AML-193 (cell line): ENCODE results near the gene SART3.
A peak's percentile ranks its signal among the peaks of the same experiment; 100 is the strongest.

Experiments
- DNase-seq, 2 experiments: peaks; one replicate each; lab custom pipeline; 2025; lab: John Stamatoyannopoulos, UW

The SART3 gene

DNA sequence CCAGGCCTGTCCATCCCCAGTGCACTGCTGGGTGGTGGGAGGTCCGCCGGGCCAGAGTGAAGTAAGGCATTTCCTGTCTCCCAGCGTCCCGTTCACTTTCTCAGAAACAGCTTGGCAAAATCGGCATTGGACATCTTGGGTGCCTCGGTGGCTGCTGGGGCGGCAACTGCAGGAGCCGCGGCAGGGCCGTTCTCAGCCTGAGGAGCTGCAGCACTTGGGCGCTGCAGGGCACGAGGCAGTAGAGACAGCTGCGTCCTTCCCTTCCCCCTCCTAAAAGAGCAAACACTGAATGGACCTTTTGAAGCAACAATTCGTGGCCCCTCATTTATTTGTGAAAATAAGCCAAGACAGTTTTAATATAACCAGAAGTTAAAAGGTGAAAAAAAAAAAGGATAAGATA is 37.6 kb downstream of the SART3 start:
- DNase-seq, result no peak

DNA sequence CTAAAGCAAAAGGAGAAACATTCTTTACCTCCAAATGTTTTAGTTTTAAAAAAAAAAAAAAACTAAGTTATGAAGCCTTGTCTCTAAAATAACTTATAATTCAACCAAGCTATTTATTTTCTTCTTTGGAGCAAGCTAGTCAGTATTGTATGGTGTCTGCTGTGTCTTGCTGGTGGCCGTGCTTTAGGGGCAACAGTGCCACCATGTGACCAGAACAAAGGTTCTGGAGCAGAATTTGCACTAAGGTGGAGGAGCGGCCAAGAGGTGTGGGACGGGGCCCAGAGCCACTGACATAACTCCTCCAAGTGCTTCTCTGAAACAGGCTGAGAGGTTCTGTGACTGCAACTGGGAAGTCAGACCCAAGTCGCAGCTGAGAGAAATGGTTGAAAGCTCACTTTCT is 41.4 kb downstream of the SART3 start:
- no peak for DNase-seq

DNA sequence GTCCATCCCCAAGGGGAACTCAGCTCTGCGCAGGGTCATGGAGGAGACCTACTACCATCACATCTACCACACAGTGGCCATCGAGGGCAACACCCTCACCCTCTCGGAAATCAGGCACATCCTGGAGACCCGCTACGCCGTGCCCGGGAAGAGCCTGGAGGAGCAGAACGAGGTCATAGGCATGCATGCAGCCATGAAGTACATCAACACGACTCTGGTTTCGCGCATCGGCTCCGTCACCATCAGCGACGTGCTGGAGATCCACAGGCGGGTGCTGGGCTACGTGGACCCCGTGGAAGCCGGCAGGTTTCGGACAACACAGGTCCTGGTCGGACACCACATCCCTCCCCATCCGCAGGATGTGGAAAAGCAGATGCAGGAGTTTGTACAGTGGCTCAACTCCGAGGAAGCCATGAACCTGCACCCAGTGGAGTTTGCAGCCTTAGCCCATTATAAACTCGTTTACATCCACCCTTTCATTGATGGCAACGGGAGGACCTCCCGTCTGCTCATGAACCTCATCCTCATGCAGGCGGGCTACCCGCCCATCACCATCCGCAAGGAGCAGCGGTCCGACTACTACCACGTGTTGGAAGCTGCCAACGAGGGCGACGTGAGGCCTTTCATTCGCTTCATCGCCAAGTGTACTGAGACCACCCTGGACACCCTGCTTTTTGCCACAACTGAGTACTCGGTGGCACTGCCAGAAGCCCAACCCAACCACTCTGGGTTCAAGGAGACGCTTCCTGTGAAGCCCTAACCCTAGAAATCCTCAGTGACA is 42.1 kb downstream of the SART3 start:
- no peak for DNase-seq

DNA sequence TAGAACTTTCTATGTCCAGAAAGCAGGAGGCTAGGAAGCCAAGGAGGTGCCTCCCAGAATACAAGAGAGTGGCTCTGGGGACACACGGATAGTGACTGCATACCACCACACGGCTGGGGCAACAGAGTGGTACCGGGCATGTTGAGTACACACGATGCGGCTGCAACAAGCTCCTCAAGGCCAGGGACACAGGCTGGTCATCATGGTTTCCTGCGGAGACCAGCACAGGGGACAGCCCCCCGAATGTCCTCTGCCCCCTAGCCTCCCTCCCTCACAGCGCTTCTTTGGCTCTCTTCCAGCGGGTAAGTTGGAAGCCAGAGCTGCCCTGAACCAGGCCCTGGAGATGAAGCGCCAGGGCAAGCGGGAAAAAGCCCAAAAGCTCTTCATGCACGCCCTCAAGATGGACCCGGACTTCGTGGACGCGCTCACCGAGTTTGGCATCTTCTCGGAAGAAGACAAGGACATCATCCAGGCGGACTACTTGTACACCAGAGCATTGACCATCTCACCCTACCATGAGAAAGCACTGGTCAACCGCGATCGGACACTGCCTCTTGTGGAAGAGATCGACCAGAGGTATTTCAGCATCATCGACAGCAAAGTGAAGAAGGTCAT is 42.8 kb downstream of the SART3 start:
- no peak for DNase-seq

DNA sequence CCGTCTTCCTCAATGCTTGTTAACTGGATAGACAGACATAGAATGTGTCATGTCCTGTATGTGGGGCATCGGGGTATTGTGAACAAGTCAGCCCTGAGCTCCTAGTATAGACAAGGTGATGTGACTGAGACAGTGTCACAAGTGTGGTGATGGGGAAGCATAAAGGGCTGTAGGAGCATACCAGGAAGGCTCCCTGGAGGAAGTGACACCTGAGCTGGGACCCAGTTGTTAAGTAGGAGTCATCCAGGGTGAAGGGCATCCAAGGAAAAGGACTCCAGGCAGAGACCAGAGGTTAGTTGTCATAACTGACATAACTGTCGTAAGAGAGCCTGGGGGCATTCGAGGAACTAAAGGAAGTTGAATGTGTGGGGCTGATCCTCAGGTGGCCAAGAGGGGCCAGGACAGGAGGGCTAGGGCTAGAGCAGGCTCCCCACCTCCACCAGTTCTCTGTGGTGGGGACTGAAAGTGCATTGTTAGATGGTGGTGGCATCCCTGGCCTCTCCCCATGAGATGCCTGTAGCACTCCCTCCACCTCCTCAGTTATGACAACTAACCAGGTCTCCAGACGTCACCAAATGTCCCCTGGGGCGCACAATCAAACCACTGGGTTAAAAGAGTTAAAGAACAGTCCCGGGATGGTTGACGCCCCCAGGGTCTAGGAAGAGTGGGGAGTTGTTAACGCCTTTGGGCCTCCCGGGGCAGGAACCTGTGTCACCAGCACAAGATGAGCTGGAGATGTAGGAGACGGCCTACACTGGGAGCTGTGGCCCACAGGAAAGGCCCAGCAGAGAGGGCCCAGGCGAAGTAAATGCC is 43.5 kb downstream of the SART3 start:
- no peak for DNase-seq

DNA sequence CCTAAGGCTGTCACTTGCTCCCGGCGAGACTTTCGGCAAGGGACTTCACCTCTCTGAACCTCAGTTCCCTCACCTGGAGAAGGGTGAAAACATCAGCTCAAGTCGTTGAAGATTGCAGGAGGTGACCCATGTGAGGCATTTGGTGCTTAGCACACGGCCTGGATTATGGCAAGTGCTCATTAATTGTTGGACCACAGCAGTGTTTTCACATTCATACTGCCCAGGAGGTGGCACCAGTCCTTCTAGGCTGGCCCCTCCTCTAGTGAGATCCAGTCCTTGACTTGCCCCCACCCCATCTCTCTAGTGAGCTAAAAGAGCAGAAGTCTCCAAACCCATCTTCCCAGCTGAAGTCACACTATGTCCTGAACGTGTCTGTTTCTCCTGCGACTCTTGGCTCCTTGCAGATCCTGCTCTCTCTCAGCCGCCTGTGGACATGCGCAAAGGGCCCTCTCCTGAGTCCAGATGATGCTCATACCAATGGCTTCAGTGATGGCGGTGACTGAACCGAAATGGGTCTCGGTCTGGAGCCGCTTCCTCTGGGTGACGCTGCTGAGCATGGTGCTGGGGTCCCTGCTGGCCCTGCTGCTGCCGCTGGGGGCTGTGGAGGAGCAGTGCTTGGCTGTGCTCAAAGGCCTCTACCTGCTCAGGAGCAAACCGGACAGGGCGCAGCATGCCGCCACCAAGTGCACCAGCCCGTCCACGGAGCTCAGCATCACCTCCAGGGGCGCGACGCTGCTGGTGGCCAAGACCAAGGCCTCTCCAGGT is 44.3 kb downstream of the SART3 start:
- DNase-seq, result peak in 1 of 2 experiments; percentile 2

DNA sequence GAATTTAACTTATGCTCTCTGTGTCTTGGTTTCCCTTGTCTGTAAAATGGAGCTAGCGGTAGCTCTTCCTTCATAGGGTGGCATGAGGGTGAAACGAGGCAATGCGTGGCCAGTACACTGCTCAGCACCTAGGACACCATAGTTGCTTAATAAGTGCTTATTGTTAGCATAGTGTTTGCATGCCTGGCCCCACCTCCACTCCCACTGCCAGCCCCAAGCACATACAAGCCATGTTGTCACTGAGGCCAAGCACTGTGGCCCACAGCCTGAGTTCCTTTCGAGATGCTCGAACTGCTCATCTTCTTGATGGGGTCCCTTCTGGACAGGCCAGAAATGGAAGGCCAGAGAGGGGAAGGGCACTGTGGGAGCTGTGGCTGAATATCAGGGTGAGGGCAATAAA is 45.1 kb downstream of the SART3 start:
- no peak for DNase-seq

DNA sequence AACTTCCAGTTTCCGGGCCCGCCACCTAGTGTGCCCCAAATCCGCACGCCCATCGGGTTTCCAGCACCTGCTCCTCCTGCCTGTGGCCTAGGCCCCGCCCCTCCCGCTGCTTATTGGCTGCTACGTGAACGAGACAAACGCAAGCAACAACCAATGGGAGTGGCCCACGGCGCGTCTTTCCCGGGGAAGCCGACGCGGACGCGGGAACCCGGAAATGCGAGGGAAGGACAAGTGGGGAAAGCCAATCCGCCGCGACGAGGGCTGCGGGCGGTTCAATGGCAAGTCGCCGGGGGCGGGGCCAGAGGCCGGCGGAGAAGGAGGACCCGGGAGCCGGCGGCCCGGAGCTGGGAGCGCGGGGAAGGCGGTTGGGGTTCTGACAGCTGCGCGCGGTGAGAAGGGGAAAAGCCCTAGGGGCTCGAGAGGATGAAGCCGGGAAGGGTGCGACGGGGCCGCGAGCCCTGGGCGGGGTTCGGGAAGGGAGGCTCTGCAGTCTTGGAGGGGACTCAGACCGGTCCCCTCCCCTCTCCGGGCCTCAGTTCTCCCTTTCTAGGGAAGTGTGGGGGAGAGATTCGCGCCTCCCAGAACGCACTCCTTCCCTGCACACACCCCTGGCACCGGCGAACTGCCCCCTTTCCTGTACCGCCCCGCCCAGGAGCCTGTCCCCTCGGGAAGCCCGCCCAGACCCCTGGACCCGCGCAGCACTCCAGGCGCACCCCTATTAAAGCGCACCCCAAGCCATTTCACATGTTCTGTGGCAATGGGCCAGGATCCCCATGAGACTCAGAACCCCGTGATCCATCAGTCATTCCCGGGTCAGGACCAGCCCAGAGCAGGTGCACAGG is 45.8 kb downstream of the SART3 start, which contains the start of gene FICD:
Gene FICD, plus strand, starts transcription at position 305 of the 842 bp plus-strand sequence. CDS start 1,696 bp downstream, outside the sequence.
- DNase-seq, result peak; percentile 95 to 96

DNA sequence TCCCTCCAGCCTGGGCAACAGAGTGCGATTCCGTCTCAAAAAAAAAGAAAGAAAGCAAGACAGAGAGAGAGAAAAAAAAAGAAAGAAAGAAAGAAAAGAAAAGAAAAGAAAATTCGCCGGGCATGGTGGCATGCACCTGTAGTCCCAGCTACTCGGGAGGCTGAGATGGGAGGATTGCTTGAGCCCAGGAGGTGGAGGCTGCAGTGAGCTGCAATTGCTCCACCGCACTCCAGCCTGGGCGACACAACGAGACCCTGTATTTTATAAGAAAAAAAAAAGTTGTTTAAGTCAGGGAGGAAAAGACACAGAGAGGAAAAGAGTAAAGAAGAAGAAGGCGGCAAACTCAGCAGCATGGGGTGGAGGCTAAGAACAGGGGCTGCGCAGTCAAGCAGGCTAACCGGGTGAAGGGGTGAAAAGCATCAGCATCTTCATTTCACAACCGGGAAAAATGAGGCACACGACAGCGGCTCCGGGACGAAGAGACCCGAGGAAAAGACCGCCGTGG is 46.5 kb downstream of the SART3 start:
- peak in 1 of 2 experiments; percentile 37 for DNase-seq

DNA sequence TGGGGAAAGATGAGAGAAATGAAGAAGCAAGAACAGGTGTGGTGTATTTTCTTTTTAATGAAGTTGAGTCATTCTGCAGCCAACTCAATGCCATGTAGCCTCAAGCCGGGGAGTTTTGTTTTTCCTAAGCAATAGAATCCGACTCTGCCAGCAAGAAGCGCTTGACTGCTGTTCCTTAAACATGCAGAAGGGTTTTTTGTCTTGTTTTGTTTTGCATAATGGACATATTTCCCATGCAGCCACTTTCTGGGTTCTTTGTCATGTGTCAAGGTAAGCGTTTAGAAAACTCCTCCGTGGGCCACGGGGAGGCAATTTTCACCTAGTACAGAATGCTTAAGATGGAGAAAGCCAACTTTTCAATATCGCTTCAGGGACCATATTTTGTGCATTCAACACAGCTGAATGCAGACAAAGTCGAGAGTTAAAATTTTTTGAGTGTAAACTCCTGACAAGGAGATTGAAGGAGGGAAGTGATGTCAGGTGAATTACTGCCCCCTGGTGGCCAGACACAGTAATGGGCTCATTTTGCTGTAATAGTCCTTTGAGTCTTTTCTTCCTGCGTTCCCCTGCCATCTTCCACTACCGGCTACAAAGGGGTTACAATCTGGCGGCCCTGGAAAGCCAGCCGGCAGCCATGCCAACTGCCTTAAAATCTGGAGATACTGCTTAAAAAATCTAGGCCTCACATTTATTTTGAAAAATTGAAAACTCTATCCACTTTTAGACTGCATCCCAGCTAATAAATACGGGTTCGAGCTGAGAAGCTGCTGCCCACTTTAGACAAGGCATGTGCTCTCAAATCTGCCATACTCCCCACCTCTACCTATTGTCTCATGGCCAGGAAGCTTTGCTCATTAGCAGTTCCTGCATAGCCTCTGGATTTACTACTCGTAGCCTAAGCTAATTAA is 49.1 kb downstream of the SART3 start:
- peak; percentile 45 to 72 for DNase-seq

DNA sequence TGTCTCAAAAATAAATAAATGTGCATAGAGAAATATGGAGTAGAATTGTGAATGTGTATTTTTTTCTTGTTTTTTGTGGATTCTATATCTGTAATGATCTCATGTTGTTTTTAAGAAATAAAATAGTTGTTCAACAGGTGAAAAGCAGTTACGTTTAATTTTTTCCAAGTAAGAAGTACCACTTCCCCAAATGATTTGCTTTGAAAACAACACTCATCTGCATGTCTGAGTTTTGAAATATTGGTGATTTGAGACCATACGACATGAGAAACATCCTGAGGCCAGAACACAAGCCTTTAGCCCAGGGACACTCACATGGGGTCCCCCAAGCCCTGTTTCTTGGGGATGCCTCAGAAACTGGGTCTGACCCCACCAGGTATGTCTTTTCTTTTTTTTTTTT is 50.1 kb downstream of the SART3 start:
- no peak for DNase-seq

DNA sequence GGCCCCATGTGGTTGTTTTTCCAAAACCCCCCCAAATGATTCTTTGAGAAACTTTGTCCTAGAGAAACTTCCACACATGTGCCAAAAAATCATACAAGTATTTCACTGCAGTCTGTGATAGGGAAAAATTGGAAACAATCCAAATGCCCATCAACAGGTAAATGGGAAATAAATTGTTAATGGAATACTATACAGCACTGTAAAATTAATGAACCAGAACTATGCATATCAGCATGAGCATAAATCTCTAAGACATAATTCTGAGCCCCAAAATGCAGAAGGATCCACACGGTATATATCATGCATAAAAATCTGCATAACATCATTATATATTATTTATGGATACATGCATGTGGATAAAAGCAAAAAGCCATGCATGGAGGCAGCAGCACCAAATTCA is 51.2 kb downstream of the SART3 start:
- no peak for DNase-seq

DNA sequence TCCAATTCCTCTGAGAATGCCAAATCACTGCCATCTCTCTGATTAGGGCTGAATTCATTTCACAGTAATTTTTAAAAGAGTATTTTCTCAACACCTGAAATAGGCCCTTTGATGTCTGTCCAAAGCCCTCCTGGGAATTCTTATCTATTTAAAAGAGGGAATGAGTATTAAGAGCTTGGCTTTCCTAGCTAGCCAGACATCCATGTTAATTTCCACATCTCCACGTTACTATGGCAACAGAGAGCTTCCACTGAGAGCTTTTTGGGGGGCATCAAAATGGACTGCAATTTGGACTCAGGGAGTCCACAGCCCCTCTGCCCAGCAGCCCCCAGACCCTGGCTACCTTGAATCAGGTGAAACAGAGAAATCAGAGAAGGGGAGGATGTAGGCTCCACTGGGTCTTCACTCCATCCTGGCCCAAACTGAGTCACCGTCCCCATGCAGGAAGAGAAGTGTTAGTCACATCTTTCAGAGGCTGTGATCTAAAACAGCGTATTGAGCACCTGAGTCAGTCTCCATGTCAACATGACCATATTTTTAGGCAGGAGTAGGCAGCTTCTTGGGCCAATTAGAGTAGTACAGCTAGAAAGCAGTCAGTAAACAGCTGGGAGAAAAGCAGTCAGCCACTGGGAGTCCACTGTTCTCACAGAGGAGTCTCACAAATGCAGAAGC is 52.9 kb downstream of the SART3 start:
- no peak for DNase-seq

DNA sequence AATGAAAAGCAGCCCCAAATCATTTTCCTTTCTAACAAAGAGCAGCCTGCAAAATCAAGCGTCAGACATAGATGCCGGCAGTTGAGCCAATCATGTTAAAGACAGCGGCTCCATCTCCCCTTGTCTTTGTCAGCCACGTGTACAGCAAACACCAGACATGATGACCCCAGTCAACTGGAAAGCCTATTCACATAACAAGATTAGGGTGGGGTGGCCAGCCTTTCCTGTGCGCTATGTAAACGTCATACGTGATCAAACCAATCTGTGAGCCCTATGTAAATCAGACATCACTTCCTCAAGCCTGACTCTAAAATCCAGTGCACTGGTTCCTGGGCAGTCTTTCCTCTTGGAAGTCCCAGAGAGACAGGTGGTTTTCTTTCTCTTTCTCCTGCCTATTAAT is 55.8 kb downstream of the SART3 start:
- DNase-seq, result no peak

DNA sequence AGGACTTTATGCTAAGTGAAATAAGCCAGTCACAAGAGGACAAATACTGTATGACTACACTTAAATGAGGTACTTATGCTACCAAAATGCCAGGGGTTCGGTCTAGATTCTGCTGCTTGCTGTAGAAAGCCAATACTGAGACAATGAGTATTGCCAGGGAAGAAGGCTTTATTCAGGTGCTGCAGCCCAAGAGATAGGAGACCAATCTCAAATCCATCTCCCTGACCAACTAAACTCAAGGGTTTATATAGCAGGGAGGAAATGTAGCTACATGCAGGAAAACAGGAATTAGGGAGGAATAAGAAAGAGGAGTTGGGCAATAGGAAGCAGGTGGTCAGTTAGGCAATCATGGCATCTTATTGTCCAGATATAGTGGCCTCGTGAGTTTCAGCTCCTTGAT is 58.1 kb downstream of the SART3 start:
- no peak for DNase-seq

DNA sequence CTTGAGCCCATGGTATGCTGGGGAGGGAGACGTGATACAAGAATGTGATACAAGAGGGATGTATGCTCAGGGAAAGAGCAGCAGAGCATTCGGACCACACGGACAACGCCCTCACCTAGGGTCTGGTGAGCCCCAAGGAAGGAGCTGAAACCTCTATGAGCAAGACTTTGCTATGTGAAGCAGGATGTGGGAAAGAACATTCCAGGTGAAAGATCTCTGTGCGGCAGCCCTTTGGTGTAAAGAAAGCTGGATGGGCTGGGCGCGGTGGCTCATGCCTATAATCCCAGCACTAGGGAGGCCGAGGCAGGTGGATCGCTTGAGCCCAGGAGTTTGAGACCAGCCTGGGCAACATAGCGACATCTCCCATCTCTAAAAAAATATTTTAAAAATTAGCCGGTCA is 62.8 kb downstream of the SART3 start:
- DNase-seq, result no peak

DNA sequence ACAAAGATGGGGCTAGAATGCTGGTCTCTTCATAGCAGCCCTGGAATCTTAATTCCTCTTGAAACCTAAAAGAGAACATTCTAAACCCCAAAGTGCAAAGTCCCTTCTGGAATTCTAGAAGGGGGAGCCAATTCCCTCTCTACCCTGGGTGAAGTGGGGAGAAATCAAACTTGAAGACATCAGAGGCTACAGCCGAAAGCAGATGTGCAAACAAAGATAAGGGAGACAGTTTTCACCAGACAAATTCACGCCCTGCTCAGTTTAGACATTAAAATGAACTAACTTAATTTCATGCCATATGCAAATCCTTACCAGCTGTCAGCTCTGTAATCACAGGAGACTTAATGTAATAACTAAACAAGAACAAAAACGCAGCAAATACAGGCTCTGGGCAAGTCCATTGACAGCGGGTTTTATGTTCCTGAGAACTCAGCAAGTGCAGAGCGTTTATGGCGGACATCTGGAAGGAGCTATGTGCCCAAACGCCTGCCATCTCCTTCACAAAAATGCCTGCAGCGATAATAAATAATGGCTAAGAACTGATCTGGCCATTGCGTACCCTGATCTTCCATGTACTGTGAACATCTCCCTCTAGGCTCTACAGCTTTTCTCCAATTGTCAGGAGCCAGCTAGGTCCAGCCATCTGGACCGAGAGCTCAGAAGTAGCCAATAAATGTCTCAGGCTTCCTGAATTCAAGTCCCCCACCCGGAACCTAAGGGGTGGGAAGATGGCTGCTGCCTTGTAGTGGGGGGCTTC is 65.0 kb downstream of the SART3 start:
- no peak for DNase-seq

DNA sequence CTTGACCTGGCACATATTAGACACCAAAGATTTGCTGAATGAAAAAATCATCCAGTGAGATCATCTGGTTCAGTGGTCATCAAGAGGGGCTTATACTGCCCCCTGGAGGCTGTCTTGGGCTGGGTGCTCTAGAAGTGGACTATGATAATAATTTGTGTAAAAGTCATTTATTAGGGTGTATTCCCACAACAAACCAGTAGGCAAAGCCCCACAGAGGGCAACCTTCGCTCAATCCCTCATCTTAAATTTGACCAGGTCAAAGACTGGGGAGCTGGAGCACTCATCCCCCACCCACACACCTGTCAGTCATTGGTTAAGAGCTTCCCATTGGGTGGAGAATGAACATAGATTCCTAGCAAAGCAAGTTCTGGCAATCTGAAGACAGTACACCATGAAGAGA is 65.9 kb downstream of the SART3 start:
- DNase-seq, result peak; percentile 20 to 40

DNA sequence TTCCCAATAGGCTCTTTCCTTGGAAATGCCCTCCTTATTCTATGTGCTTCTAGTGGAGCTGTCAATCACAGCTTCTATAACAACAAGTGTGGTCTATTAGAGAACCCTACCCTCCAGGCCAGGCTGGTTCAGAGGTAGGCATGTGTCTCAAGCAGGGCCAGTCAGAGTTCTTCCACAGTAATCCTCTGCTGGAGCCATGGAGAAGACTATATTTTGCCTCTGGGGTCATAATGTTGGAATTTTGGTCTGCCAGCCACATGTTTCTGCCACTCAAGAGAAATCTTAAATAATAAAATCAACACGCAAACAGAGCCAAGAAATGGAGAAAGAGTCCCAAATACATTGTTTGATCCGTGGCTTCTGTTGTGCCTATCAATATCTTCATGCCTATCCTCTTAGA is 69.7 kb downstream of the SART3 start:
- DNase-seq, result no peak
